ENCODE measurements around the gene ENOX1. TPM values are rescaled to one million over a fixed set of nuclear protein-coding genes. Genes with fewer than 3 reads are reported as not detected.

ENOX1 gene
- total RNA-seq, 1 donor from 2014 or later = 9.7 TPM

DNA sequence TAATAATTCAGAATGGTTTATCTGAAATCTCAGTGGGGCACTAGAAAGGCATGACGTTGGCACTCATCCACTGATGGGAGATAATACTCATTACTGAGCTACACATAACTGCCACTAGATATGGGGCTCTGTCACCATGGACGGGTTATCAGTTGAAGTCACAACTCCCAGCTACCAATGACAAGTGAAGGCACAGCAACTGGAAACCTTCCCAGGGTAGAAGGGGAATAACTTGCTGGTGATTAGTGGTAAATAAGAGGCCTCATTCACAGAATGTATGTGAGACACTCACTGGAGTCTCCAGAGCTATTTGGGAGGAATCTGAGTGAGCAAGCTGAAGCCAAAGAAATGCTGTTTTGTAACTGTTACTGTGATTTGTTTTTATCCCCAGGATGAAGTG is 249.6 kb downstream of the ENOX1 start:
- no peak for DNase-seq

DNA sequence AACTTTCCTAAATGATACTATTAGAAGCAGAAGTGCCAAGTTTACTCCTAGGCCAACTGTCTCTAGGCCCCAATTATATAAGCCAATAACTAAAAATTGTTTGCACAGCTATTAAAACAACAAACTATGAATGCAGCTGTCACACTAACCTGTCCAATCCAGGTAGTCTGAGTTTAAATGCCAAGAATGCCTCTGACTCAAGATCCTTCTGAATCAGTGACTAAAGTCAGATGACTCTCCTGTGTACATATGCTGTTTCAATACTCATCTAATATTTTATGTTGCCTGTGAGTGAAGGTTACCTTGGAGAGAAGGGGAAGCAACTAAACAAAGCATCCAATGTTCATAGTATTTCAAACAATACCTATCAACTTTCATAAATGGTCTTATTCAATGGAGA is 257.0 kb downstream of the ENOX1 start:
- no peak for DNase-seq

DNA sequence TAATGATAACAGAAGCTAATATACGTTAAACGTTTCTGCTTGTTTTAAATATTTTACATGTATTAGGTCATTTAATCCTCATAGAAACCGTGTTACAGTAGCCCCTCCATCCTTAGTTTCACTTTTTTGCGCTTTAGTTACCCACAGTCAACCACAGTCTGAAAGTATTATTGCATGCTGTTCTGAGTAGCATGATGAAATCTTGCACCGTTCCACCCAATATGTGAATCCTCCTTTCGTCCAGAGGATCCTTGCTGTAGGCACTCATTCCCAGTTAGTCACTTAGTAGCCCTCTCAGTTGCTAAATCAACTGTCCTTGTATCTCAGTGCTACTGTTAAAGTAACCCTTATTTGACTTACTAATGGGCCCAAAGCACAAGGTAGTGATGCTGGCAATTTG is 257.8 kb downstream of the ENOX1 start:
- DNase-seq = no peak

DNA sequence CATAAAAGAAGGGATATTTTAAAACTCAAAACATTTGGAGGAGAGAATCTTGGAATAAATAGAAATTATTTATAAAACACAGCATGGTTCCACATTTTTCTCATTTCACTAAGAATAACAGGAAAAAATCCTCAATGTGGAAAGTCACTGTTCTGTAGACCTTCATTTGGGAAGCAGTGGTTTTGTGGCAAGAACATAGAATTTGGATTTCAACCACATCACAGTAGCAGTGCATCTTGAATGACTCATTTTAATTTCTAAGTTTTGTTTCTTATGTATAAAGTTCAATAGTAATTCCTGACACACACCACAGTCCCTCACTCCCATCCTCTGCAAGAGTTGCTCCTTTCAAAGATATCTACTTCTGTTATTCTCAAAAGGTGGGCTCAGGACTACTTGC is 264.0 kb downstream of the ENOX1 start:
- DNase-seq = peak; percentile 65

DNA sequence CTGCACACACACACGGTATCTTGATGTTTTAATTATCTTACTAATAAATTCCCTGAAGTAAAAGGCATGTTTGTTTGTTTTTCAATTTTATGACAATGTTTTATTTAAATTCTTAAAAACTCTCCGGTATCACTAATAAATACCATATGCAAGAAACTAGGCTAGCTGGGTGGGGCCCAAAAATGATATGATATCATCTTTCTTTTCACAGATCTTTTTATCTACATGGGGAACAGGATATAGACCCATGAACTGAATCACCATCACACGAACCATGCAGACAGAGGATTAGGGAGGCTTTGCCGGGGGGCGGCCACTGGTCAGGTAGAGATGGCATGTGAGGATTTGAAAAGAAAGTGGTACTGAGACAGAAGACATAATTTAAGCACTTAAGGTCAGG is 266.4 kb downstream of the ENOX1 start:
- DNase-seq = peak; percentile 44

DNA sequence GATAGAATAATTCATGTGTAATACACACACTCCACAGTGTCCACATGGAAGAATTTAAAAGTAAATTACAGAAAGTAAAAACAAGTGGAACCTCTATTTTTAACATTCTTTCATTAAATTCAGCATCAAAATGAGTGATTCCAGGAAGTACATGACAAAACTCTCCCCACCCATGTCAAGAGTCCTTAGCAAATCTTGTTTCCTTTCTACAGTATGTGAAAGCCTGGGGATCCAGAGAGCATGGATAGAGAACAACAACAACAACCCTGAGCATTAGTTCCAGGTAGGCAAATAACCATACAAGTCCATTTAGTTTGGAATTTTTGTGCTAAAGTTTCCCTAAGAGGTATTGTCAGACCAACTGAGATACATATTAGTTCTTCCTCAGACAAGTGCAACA is 267.9 kb downstream of the ENOX1 start:
- DNase-seq = no peak

DNA sequence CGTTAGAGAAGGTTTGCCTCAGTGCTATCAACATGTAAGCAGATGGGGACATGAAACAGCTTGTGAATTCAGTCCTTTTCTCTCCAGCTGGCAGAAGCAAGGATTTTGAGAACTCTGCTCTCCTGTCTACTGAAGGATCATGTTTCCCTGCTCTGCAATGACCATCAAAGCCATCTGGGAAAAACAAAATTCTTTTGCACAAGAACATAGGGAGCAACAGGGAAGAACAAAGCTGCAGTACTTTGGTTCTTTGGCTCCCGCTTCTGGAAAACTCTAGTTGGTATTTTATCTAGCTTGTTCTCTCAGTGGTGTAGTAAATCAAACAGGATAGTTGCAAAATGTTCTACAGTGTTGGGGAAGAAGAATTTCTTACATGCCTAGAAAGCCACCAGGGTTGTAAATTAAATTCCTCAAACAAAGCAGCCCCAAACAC is 270.4 kb downstream of the ENOX1 start:
- peak; percentile 91 for DNase-seq

DNA sequence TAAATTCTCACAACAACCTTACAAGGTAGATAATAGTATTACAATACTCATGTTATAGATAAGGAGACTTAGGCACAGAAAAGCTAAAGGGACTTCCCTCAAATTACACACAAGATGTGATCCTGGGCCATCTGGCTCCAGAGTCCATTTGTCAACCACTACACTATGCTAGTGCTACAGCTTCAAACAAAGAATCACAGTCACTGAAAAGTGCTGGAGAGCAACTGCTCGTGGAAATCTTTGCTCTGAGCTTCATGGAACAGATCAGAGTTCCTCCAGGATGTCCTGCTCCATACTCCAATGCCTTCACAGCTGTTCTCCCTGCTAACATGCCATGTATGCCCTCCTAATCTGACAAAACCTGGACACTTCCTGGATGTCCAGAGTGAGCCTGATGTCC is 271.2 kb downstream of the ENOX1 start:
- DNase-seq = no peak

DNA sequence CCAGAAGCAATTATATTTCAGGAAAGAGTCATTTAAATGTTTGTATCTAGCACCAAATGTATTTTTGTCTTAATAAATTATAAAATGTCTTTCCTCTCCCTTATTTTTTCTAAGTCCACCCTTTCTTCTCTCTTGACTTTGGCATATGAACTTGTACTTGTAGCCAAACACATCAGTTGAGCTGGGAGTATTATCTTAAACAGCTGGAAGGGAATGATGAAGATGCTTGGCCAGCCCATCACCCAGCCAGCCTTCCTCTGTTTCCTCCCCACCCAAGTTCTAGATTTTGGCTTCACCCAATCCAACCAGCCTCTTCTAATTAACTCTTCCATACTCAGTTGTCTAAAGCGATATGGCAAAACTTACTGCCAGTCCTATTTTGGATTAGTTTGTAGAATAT is 272.5 kb downstream of the ENOX1 start:
- peak; percentile 55 for DNase-seq

DNA sequence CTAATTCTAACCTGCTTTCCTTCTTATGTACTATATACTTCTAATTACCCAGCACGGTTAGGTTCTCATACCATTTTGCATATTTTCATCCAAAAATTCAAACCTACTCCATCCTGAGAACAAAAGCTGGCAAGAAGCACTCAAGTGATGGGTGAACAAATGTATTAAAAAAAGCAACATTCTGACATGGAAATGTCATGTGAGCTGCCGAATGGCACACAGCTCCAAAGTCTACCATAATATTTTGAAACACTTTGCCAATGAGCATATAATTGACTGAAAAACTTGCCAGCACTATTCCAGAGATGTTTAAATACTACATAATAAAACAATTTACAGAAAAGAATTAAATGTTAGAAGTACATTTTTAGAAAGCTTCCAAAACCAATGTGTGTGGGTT is 274.6 kb downstream of the ENOX1 start:
- no peak for DNase-seq

DNA sequence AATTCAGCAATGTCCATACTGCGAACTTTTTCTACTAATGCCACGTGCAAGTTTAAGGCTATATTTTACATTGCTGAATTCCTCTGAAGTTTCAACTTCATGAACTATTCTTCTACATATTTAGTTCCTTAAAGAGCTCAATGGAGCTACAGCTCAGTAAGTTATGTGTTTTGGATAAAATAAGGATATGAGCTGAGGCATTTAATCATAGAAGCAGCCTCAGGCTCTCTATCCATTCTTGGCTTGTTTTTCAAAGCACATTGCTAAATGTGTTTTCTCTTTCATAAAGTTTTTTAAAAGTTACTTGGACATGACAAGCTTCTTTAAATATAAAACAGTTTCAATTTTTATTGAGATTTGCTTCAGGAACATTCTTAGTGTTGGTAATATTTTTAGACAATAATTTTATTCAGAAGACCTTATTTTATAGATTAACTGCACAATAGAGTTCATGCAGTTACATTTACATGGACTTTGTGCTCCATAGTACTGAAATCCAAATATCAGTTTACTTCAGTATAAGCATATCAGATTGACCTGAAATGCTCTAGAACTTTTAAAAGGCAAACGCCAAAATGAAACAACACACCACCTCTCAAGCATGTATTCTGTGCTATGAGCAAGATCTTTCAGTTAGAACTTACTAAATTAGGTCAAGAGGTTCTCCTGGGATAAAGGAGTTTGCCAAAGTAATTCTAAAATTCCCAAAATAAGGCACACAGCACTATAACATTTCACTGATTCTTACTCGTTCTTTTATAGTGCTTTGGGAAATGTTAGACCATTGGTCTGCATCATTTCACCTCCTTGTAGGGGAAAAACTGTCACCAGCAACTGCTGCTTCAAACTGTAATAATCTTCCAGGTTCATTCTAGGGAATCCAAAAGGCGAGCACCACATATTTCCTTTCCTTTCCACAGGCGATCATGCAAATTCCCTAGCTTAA is 275.5 kb downstream of the ENOX1 start:
- DNase-seq = peak; percentile 17

DNA sequence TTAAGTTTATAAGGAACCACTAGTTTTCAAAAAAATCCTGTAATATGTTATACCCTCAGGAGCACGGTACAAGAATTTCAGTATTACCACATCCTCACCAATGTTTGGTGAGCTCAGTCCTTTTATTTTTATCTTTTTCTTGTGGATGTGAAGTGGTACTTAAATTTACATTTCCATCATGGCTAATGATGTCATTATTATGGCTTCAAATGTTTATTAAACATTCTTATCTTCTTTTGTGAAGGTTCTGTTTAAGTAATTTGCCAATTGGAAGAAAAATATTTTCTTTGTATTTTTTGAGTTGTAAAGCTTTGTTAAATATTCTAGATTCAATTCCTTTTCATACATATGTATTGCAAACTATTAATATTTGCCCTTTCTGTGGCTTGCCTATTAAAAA is 291.0 kb downstream of the ENOX1 start:
- no peak for DNase-seq

DNA sequence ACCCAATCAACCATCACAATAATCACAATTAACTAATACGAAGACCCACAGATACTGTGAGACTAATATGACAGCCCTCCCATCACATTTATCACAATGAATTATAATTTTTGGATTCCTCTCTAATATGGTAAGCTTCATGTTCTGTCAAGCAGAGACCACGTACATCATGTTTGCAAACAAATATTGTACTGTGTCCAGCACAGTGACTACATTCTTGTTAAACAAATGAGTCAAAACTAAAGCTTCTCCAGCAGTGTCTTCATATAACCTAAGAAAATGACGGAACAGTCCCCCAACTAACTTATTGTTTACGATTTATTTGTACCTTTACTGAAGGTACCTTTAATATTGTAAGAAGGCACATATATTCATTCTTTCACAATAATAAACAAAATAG is 292.6 kb downstream of the ENOX1 start:
- no peak for DNase-seq

DNA sequence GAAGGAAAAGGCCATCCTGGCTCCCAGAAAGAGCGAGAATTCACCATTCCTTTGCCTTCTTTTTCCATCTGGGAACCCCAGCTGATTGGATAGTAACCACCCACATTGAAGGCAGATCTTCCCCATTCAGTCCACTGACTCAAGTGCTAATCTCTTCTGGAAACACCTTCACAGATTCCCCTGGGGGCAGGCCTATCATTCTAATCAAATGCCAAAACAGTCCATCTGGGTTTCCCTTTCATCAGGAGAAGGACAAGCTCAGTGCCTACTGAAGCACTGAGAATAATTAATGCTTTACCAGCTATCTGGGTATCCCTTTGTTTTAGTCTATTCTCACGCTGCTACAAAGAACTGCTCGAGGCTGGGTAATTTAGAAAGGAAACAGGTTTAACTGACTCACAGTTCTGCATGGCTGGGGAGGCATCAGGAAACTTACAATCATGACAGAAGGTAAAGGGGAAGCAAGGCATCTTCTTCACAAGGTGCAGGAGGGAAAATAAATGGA is 293.2 kb downstream of the ENOX1 start:
- no peak for DNase-seq

DNA sequence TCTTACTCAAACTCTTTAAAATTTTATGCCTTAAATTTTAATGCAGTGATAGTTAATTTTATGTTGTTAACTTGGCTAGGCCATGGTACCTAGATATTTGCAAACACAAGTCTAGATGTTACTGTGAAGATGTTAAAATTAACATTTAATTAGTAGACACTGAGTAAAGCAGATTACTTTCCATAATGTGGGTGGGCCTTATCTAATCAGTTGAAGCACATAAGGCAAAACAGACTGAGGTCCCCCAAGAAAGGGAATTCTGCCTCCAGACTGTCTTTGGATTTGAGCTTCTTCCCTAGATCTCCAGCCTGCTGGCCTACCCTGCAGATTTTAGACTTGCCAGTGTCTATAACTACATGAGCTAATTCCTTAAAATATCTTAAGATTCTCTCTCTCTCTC is 294.0 kb downstream of the ENOX1 start:
- no peak for DNase-seq

DNA sequence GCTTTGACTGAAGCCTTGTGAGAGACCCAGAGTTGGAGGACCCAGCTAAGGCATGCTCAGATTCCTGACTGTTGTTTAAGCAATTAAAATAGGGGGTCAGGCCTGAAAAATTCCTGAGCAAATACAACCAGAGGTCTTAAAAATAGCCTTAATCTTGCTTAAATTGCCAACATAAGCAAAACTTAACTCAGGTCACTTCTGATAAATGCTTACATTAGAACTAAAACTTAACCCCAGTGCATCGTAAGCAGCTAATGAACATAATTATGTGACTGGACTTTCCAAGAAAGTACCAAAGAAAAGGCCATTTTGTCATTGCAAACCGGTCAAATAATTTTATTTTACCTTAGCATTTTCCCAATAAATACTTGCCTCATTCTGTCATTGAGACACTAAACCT is 294.5 kb downstream of the ENOX1 start:
- DNase-seq = no peak

DNA sequence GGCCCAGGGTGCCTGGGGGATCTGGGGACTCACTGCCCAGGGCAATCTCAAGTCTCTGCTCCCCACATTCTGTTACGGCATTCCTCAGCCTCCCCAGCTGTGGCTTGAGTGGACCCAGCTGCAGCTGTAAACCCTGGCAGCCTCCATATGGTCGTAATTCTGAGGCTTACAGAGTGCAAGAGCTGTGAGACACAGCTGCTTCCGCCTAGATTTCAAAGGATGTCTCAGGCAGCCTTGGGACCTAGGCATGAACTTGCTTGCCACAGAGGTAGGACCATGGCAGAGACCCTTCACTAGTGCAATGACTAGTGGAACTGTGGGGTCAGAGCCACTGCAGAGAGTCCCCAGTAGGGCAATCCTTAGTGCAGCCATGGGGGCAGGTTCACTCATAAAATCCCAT is 297.5 kb downstream of the ENOX1 start:
- peak; percentile 27 for DNase-seq

DNA sequence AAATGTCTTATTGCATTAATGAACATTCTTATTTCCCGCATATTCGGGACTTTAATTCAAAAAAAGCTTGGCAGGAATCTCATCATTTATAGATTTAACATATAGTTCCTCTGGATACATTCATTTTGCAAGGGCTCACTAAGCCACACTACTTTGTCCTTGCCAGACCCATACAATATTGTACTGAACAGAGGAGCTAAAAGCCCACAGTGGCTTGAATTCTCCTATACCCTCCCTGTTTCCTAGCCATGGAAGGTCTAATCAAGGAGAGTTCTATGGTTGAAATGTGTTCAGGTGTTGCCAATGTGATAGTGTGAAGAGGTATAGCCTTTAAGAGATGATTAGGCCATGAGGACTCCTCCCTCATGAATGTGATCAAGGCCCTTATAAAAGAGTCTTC is 298.9 kb downstream of the ENOX1 start:
- no peak for DNase-seq

DNA sequence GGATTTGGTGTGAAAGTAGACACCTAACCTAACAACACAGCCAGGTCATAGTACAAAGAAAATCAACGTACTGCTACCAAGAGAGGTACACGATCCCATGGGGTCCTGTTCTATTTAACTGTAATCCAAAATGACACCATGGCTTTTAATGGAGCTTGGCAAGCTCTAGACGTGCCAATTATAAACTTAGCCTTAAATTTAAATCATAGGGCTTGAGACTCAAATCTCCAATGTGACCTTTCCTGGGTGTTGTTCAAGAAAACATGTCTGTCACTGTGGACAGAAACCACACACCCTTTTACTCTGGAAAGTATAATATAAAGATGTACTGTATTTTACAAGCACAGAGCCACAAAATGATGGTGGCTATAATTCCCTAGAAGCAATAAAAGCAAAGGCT is 299.3 kb downstream of the ENOX1 start:
- no peak for DNase-seq

DNA sequence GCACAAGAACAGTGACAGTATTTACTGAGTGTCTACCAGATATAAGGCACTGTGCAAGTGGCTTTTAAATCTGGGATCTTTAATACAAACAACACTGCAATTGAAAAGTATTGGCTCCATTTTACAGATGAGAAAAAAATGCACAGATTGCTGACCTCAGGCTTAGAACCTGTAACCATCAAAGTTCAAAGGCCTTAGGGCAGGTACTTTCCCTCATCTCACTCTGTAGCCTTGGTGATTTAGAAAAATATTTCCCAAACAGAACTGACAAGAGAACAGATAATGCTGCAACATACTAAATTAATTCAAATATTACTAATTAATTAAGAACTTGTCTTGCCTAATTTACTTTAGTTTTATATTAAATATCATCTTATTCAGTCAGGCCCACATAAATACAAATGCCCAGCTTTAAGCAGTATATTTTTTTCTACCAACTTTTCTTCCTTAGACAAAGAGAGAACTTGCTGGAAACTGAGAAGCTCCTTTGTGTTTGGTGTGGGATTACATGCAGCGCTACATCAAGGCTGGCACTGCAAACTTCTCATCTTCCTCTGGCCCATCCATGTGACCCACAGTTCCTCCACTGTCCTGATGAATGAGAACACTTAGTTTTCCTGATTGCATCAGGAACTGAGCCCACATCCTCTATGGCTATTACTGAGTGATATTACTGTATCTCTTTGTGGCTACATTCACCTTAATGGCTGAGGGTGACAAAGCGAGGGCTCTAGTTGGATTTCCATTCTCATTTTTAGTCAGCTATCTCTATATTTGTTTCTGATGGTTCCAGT is 302.1 kb downstream of the ENOX1 start:
- DNase-seq = no peak

DNA sequence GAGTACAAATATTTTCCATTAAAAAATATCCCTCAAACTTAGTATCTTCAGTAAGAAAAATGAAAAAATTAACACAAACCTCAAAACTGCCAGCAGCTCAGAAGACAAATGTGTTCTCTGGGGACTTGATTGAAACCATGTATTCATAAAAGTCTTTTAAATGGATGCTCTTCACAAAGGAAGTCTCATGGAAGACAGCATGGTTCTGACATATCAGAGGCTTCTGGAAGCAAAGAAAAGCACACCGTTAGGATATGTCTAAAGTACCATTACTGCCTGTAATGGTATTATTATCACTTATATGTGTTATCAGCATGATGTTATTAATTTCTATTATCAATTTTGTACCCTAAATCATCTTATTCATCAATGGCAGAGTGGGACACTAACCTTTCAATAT is 302.8 kb downstream of the ENOX1 start:
- DNase-seq = no peak

DNA sequence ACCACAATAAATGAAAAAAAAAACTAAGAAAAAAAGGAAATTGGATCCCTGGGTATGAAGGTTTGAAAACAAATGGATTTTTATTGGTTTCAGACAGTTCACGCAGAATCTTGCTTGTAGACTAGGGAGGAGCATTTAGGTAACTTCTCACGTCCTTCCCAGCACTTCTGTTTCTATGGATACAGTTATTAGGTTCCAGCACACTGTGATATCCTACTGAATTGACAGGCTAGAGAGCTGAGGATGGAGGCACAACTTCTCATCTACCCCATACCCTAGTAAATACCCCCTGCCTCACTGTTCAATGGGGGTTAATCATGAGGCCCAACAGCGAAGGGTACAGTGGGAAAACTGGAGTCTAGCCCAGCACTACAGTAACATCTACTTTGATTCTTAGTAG is 304.1 kb downstream of the ENOX1 start:
- DNase-seq = no peak

DNA sequence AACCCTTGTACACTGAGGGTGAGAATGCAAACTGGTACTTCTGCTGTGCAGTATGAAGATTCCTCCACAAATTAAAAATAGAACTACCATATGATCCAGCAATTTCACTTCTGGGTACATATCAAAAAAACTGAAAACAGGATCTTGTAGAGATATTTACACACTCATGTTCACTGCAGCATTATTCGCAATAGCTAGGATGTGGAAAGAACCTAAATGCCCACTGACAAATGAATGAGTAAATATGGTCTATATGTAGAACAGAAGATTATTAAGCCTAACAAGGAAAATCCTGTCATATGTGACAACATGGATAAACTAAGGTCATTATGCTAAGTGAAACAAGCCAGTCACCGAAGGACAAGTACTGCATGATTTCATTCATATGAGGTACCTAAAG is 304.7 kb downstream of the ENOX1 start:
- DNase-seq = no peak

Measured in skin of body (tissue), 2 donors.